ENCODE measurements around the gene SPTB. TPM values are rescaled to one million over a fixed set of nuclear protein-coding genes. Genes with fewer than 3 reads are reported as not detected.

SPTB gene
- total RNA-seq, 1 donor from 2014 or later = under 0.01 TPM

DNA sequence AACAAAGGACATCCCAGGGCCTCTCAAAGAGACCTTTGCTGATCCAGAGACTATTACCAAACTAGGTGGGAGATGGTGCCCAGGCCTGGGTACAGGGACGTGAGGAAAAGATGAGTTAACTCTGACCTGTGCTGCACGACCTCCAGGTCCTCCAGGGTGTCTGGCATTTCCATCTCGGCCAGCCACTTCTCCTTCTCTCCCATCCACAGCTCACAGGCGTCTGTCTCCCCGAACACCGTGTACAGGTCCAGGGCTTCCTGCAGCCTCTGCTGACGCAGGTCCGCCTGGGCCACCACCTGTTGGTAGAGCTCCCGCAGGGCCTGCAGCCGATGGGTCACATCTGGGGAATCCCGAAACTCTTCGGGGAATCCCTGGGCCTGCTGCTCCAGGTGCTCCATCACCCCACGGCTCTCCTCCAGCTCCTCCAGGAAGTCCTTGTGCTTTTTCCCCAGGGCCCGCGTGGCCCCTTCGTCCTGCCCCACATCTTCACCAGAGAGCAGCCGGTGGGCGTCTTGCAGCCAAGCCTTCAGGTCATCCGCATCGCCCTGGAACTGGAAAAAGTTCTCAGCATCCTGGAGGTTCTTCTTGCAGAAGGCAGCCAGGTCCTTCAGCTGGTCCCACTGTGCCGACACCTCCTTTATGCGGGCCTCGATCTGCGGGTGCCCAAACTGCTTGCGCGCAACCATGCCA lies 86.7 kb downstream of the SPTB start:
- DNase-seq (ENCODE audit: low read depth, low spot score) = no peak

- no peak for DNase-seq (ENCODE audit: low read depth, low spot score)
Observed at GRCh38 chr14:64792231-64792630, 87.5 kb downstream of the SPTB start.

GRCh38 chr14:64790478-64790877 lies 89.2 kb downstream of the SPTB start:
- no peak for DNase-seq (ENCODE audit: low read depth, low spot score)

GRCh38 chr14:64789696-64790095 lies 90.0 kb downstream of the SPTB start:
- DNase-seq (ENCODE audit: low read depth, low spot score) = no peak

- DNase-seq (ENCODE audit: low read depth, low spot score) = no peak
Observed at GRCh38 chr14:64788706-64789105, 91.0 kb downstream of the SPTB start.

DNA sequence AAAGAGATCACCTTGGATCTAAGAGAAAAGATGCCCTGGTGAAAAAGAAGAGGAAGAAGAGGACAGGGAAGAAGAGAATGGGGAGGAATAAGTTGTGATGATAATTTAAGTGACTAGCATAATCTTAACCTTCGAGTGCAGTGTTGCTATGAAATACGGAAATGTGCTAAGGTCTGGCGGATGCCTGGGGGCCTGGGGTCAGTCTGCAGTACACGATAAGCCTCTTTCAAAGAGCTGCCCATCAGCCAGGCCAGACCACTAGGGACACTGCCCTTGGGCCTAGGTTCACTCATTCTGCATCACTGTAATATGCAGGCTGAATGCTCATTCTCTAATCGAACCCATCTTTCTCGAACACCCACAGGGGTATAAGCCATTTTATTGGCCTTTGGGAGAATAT lies 92.1 kb downstream of the SPTB start:
- no peak for DNase-seq (ENCODE audit: low read depth, low spot score)

GRCh38 chr14:64786296-64787149 lies 93.2 kb downstream of the SPTB start:
- no peak for DNase-seq (ENCODE audit: low read depth, low spot score)

GRCh38 chr14:64784006-64784405 lies 95.7 kb downstream of the SPTB start:
- DNase-seq (ENCODE audit: low read depth, low spot score) = no peak

- no peak for DNase-seq (ENCODE audit: low read depth, low spot score)
Observed at GRCh38 chr14:64782196-64782595, 97.5 kb downstream of the SPTB start.

DNA sequence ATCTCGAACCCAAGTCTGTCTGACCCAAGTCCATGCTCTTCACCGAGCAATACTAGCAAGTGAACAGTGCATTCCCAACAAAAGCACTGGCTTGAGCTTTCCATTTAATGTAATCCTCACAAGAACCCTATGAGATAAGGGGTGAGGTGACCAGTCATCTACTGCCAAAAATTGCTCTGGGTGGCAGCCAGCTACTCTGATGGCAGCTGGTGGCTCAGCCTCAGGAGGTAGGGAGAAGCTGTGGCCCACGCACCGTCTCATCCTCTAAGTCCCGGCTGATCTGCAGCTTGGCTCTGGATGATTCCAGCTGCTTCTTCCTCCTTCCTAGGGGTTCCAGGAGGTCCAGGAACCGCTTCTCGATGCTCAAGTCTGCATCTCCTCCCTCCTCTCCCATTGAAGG lies 100.2 kb downstream of the SPTB start:
- no peak for DNase-seq (ENCODE audit: low read depth, low spot score)

GRCh38 chr14:64778104-64778754 lies 101.5 kb downstream of the SPTB start:
- no peak for DNase-seq (ENCODE audit: low read depth, low spot score)

DNA sequence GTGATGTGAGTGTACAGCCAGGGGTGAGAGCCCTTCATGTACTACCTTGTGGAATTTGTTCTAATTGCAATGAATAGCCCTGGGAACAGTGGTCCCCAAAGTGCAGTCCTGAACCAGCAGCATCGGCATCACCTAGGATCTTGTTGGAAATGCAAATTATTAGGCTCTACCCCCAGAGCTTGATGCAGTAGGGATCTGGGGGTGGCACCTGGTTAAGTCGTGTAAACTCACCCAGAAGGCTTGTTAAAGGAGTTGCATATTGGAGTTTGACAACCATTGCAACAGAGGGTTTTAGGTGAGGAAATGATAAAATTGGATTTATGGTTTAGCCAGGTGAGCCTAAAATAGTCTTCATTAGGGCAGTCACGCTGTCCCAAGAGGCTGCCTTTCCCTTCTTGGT lies 102.2 kb downstream of the SPTB start:
- no peak for DNase-seq (ENCODE audit: low read depth, low spot score)

DNA sequence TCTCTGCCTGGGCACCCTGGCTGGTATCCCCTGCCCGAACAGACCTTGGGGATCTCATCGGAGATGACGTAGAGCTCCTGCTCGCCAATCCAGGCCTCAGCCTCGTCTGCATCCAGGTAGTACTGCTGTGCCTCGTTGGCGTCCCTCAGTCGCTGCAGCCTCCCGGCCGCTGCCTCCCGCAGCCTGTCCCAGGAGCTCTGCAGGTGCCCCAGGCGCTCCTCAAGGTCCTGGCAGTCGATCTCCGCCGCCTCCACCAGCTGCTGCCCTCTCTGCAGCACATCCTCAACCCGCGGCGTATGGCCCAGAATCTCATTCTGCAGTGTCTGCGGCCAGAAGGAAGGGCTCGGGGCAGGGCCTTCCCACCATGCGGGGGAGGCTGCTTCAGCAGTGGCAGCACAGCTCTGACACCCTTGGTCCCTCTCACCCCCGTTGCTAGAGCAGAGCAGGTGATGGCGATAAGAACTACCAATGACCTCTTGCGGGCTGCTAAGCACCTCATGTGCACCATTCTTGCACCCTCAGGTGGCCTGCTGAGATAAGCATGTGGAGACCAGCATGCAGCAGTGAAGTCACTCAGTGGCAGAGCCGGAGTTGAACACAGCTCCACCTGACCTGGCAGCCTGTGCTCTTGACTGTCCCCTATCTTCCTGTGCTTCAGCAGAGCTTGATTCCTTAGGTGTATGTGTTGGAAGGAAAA lies 104.5 kb downstream of the SPTB start:
- DNase-seq (ENCODE audit: low read depth, low spot score) = no peak

- DNase-seq (ENCODE audit: low read depth, low spot score) = no peak
Observed at GRCh38 chr14:64774272-64774671, 105.4 kb downstream of the SPTB start.

GRCh38 chr14:64773577-64773976 lies 106.1 kb downstream of the SPTB start:
- DNase-seq (ENCODE audit: low read depth, low spot score) = no peak

GRCh38 chr14:64773046-64773445 lies 106.7 kb downstream of the SPTB start:
- DNase-seq (ENCODE audit: low read depth, low spot score) = no peak

- DNase-seq (ENCODE audit: low read depth, low spot score) = no peak
Observed at GRCh38 chr14:64772397-64772950, 107.2 kb downstream of the SPTB start.

- no peak for DNase-seq (ENCODE audit: low read depth, low spot score)
Observed at GRCh38 chr14:64771161-64771560, 108.5 kb downstream of the SPTB start.

DNA sequence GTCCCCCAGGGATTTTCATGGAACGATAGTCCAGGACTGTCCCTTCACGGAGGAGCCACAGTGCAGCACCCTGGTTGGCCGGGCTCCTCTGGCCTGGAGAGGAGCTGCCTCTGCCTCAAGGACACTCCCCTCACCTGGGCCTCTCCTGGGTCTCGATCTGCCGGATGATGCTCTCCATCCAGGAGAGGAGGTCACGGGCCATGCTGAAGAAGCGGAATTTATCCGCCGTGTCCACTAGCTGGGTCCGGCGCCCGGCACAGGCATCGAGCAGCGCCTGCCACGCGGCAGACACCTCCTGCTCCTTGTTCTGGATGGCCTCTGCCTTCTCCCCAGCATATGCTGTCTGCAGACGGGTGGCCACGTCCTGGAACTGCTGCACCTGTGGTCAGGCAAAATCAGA lies 109.0 kb downstream of the SPTB start:
- no peak for DNase-seq (ENCODE audit: low read depth, low spot score)

DNA sequence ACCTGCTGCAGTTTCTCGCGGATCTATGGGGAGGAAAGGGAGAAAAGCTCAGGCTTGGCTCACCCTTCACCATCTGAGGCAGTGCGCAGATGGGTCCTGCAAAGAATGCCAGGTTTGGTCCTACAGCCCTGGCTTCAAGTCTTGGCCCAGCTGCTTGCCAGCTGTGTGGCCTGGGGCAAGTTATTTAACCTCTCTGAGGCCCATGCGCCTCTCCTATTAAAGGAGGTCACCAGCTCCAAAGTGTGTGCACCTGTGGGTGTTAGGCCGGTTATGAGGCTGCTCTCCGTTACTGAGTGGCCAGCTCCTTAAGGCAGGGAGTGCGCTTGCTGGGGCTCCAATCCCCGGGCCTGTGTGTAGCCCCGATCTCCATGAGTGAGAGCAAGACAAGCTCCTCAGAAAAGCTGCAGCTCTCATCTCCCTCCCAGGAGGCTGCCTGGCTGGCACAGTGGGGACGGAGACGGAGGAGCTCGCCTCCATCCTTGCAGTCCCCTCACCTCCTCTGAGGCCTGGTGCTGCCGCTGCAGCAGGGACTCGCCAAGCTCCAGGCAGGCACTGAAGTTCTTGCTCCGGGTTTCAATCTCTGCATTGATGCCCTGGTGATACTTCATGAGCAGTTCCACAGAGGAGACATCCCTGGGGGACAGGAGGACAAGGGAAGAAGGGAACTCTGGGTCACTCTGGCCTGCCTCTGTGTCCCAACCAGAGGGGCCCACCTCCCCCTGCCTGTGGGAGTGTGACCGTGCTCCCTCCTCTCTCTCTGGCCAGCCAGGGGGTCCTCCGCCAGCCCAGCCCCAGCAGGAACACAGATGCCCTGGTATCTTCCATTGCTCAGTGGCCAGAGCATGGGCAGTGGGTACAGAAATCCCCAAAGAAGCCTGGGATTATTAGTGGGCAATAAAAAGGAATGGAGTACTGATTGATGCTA lies 110.3 kb downstream of the SPTB start:
- no peak for DNase-seq (ENCODE audit: low read depth, low spot score)
